RWPE1 (cell line): Measurements from ENCODE around the gene HOXB3.
A peak's percentile ranks its signal among the peaks of the same experiment; 100 is the strongest.

Experiments
- CTCF ChIA-PET: fragments of 350-600 bp; sonication (Branson Sonifier 250); formaldehyde crosslinking; extraction: SDS; loops from one replicate; lab custom pipeline; 2021; lab: Yijun Ruan, JAX
- POLR2A ChIA-PET: fragments of 400-600 bp; formaldehyde crosslinking; extraction: SDS; loops from one replicate; lab custom pipeline; 2020; ENCODE audit warnings: antibody characterized with exemption; ENCODE audit not compliant: low non-redundant PET; lab: Yijun Ruan, JAX
- DNase-seq: peaks from one replicate; pipeline ENCODE4 v3.0.0; 2012; ENCODE audit warnings: low spot score
- H3K27ac ChIP-seq: fragments of 450-650 bp; 2 replicates; pipeline ENCODE4 v1.5.1; 2017
- CTCF ChIP-seq: fragments of 450-650 bp; conservative IDR thresholded peaks from 2 replicates; pipeline ENCODE4 v1.5.1; 2017; ENCODE audit warnings: low read depth, mild to moderate bottlenecking

Gene HOXB3

GRCh38 chr17:48629411-48629759, 39.3 kb upstream of the HOXB3 start:
- no peak overlapping the region for H3K27ac ChIP-seq
- POLR2A ChIA-PET: no interaction called here
- CTCF ChIA-PET: no interaction called here
- TF ChIP-seq CTCF: no peak
- no peak for DNase-seq

GRCh38 chr17:48628649-48629410, 38.8 kb upstream of the HOXB3 start:
- DNase-seq: no peak
- CTCF ChIA-PET: interaction anchor here (1.4 kb wide), 1 partner anchor 11 kb away, joined by 3 read pairs; no protein-coding TSS in a partner anchor
- POLR2A ChIA-PET: no interaction called here

DNA sequence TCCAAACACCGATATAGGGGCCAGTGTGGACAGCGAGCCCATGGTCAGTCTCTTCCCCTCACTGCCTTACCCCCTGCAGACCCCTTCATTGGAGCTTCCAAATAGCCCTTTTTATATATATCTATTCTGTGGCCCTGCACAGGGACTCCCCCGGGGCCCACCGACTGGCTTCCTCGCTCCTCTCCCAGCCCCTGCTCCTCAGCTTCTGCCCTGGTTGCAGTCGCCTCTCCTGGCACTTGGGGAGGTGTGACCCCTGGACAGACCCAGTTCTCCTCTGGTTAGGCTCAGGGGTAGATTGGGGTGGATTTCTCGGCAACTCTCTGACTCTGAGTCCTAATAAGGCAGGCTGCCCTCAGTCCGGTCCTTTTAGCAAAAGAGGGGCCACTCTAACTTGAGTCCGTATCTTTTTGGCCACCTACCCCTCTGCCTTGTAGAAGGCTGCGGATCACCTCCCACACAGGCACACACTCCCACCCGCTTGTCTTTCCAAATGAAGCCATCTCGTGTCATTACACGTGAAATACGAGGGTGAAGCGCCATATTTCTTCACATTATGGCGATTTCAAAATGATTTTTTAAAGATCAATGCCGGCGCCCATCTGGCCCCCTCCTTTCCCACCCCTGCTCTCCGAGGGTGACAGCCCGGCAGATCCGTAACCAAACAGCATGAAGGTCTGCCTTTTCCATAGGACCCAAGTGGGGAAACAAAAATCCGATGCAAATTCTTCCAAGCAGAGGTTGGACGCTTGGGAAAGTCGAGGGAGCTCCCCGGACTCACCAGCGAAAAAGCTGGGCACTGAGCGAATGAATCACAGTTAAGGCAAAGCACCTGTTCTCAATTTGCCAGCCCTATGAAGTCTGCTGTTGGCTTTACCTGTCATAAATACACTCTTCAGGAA, 37.8 kb upstream of the HOXB3 start:
- no peak overlapping the region for H3K27ac ChIP-seq
- no peak for TF ChIP-seq CTCF
- ChIA-PET CTCF (interaction anchor here (1.4 kb wide), 1 partner anchor 10 kb away, joined by 3 read pairs; no protein-coding TSS in a partner anchor), POLR2A (no interaction called here)
- no peak for DNase-seq

More at GRCh38 chr17:48628649-48629410, 38.8 kb upstream of the HOXB3 start:
- no peak overlapping the region for H3K27ac ChIP-seq
- TF ChIP-seq CTCF: no peak

GRCh38 chr17:48627118-48627597, 37.1 kb upstream of the HOXB3 start:
- no peak for DNase-seq
- no peak for TF ChIP-seq CTCF
- CTCF ChIA-PET: interaction anchor here (0.5 kb wide), 1 partner anchor 14 kb away, joined by 3 read pairs; no protein-coding TSS in a partner anchor
- POLR2A ChIA-PET: no interaction called here
- H3K27ac ChIP-seq: no peak overlapping the region

GRCh38 chr17:48626245-48627117, 36.4 kb upstream of the HOXB3 start, which contains the start of gene HOXB9:
Gene HOXB9, minus strand, starts transcription at chr17:48626358. Its CDS starts 89 bp downstream, at chr17:48626269.
- POLR2A ChIA-PET: no interaction called here
- TF ChIP-seq CTCF: no peak
- peak within 1 kb of the TSS; percentile 3; the same call in 1 of the 2 replicates for H3K27ac ChIP-seq
- CTCF ChIA-PET: interaction anchor here (0.5 to 1.2 kb wide), 4 partner anchors 10 to 43 kb away, joined by 3 to 6 read pairs (median 4); no protein-coding TSS in a partner anchor
- DNase-seq: no peak
